ENCODE results near the gene RPAP3.

RPAP3 gene

DNA sequence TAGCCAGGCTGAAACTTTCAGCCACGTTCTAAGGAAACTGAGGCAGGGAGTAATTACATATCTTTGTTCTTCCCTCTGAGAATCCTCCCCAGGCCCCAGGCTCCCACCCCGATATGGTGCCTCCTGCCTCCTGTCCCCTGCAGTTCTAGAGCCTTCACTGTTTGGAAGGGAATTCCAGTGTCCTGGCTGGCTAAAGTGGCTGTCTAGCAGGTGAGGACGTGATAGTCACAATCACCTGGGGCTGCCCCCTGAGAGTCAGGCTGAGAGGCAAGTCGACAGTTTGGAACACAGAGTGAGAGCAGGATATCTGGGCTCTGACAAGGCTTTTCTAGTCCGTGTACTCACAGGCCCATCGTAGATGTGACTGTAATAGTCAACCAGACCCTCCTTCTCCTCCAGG, 6.3 kb upstream of the RPAP3 start:
- ATAC-seq (replicated peaks; ENCODE audit: extremely low read depth, poor library complexity, severe bottlenecking) (no peak), DNase-seq (ENCODE audit: low spot score in 2 of 2) (no peak)
- Mint-ChIP-seq H3K4me3 (no peak overlapping the region), H3K27ac (ENCODE audit: low read depth) (no peak overlapping the region), H3K9me3 (no peaks in the 10 kb centered on the region), H3K4me1 (peaks cover 30% of the 10 kb centered on the region), H3K36me3 (ENCODE audit: insufficient read depth) (no peaks in the 10 kb centered on the region), H3K27me3 (no peaks in the 10 kb centered on the region)

DNA sequence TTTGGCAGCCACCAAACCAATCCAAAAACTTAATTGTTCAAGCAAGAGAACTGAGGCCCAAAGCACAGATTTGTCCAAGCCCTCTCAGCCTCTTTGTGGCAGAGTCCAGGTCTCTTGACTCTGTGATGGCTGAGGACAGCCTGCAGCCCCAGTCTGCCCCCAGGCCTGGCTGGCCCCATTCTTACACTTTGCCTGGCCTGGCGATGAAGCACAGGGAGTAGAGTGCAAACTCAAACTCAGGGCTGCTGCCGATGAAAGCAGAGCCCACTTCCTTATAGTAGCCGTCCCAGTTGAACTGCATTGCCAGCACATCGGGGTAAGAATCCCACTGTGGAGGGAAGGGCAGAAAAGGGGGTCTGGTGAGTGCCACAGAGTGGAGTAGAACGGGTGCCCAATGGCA, 5.6 kb upstream of the RPAP3 start:
- Mint-ChIP-seq H3K27ac (ENCODE audit: low read depth) (no peak overlapping the region), H3K9me3 (no peaks in the 10 kb centered on the region), H3K27me3 (no peaks in the 10 kb centered on the region), H3K4me3 (no peak overlapping the region), H3K4me1 (peaks cover 34% of the 10 kb centered on the region), H3K36me3 (ENCODE audit: insufficient read depth) (peaks cover under 1% of the 10 kb centered on the region)
- DNase-seq (ENCODE audit: low spot score in 2 of 2): no peak
- ATAC-seq (replicated peaks; ENCODE audit: extremely low read depth, poor library complexity, severe bottlenecking): no peak

DNA sequence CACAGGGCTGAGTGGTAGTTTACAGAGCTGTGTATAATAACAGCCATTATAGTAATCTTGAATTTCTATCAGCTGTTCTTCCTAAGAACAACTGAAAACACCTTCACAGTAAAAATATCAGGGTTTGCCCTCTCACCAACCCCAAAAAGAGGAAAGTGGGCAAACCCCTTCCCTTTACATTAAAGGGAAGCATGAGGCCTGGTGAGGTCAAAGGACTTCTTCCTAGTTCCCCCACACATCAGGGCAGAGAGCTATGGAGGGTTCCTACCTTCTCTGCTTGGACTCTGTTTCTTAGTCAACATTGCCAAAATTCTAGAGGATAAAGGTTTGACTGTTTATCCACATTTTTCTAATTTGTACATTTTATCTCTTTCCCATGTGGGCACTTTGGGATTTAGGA, 4.4 kb upstream of the RPAP3 start:
- Mint-ChIP-seq H3K36me3 (ENCODE audit: insufficient read depth) (peaks cover 8% of the 10 kb centered on the region), H3K9me3 (no peaks in the 10 kb centered on the region)

DNA sequence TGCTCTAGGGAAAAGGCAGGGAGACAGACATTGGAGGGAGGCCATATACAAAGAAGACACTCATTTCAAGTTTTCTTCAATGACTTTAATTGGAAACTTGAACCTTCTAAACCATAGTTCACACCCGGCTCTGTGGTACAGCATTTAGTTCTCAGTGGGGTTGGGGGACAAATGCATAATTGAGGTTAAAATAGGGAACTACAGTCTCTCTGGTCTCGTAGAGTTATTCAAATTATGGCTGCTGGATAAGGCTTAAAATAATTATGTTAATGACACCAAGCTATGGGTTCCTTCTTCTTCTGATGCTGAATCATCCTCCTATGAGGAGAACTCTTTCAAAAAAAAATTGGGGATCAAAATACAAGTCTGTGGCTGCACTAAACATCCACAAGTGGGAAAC, 3.8 kb upstream of the RPAP3 start:
- H3K36me3 Mint-ChIP-seq (ENCODE audit: insufficient read depth): peaks cover 9% of the 10 kb centered on the region
- H3K27ac Mint-ChIP-seq (ENCODE audit: low read depth): peak overlapping the region; percentile 5
- no peaks in the 10 kb centered on the region for H3K9me3 Mint-ChIP-seq
- peaks cover 40% of the 10 kb centered on the region for H3K4me1 Mint-ChIP-seq
- DNase-seq (ENCODE audit: low spot score in 2 of 2) (no peak), ATAC-seq (replicated peaks; ENCODE audit: extremely low read depth, poor library complexity, severe bottlenecking) (no peak)
- H3K27me3 Mint-ChIP-seq: no peaks in the 10 kb centered on the region
- no peak overlapping the region for H3K4me3 Mint-ChIP-seq

More for the DNA sequence above, 4.4 kb upstream of the RPAP3 start:
- H3K4me3 Mint-ChIP-seq: no peak overlapping the region
- peaks cover 36% of the 10 kb centered on the region for H3K4me1 Mint-ChIP-seq
- H3K27ac Mint-ChIP-seq (ENCODE audit: low read depth): no peak overlapping the region
- no peaks in the 10 kb centered on the region for H3K27me3 Mint-ChIP-seq
- ATAC-seq (replicated peaks; ENCODE audit: extremely low read depth, poor library complexity, severe bottlenecking): no peak
- DNase-seq (ENCODE audit: low spot score in 2 of 2): no peak

DNA sequence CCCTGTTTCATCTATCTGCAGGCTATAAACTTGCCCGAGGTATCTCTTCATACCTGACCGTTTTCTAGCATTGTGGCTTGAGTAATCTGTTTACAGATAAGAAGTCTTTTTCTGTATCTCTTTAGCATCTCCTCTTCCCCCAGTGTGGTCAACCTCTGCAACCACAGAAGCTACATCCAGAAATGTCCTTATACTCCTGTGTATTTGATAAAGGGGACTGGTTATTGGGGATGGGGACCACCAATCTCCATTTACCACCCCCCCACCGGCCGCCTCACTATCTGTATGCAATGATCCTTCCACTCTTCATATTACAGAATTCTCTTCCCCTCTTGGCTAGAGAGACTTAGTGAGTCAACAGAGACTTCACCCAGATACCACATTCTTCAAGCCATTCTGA, 3.4 kb upstream of the RPAP3 start:
- no peak for DNase-seq (ENCODE audit: low spot score in 2 of 2)
- no peaks in the 10 kb centered on the region for H3K9me3 Mint-ChIP-seq
- H3K36me3 Mint-ChIP-seq (ENCODE audit: insufficient read depth): peaks cover 11% of the 10 kb centered on the region
- no peak for ATAC-seq (replicated peaks; ENCODE audit: extremely low read depth, poor library complexity, severe bottlenecking)
- peaks cover 42% of the 10 kb centered on the region for H3K4me1 Mint-ChIP-seq
- no peaks in the 10 kb centered on the region for H3K27me3 Mint-ChIP-seq
- H3K4me3 Mint-ChIP-seq: no peak overlapping the region
- peak overlapping the region; percentile 5 for H3K27ac Mint-ChIP-seq (ENCODE audit: low read depth)

- H3K4me1 Mint-ChIP-seq: peaks cover 52% of the 10 kb centered on the region
Measured at GRCh38 chr12:47707905-47708543, 2.2 kb upstream of the RPAP3 start.

GRCh38 chr12:47707355-47707754, 1.5 kb upstream of the RPAP3 start:
- peaks cover 52% of the 10 kb centered on the region for H3K4me1 Mint-ChIP-seq
- H3K27ac Mint-ChIP-seq (ENCODE audit: low read depth): peak overlapping the region; percentile 33
- peak overlapping the region; percentile 59 for H3K4me3 Mint-ChIP-seq
- H3K9me3 Mint-ChIP-seq: no peaks in the 10 kb centered on the region
- no peak for DNase-seq (ENCODE audit: low spot score in 2 of 2)
- no peak for ATAC-seq (replicated peaks; ENCODE audit: extremely low read depth, poor library complexity, severe bottlenecking)
- H3K36me3 Mint-ChIP-seq (ENCODE audit: insufficient read depth): peaks cover 12% of the 10 kb centered on the region
- H3K27me3 Mint-ChIP-seq: no peaks in the 10 kb centered on the region

More at GRCh38 chr12:47707905-47708543, 2.2 kb upstream of the RPAP3 start:
- ATAC-seq (replicated peaks; ENCODE audit: extremely low read depth, poor library complexity, severe bottlenecking) (no peak), DNase-seq (ENCODE audit: low spot score in 2 of 2) (no peak)
- peak overlapping the region; percentile 33 for H3K27ac Mint-ChIP-seq (ENCODE audit: low read depth)
- peak overlapping the region; percentile 59 for H3K4me3 Mint-ChIP-seq
- peaks cover 11% of the 10 kb centered on the region for H3K36me3 Mint-ChIP-seq (ENCODE audit: insufficient read depth)
- no peaks in the 10 kb centered on the region for H3K9me3 Mint-ChIP-seq
- no peaks in the 10 kb centered on the region for H3K27me3 Mint-ChIP-seq

GRCh38 chr12:47705229-47705565, 633 bp downstream of the RPAP3 start:
- Mint-ChIP-seq H3K4me1 (peaks cover 61% of the 10 kb centered on the region), H3K27me3 (no peaks in the 10 kb centered on the region), H3K27ac (ENCODE audit: low read depth) (peak overlapping the region; percentile 90), H3K4me3 (peak overlapping the region; percentile 95), H3K36me3 (ENCODE audit: insufficient read depth) (peaks cover 20% of the 10 kb centered on the region), H3K9me3 (no peaks in the 10 kb centered on the region)
- ATAC-seq (replicated peaks; ENCODE audit: extremely low read depth, poor library complexity, severe bottlenecking) (no peak), DNase-seq (ENCODE audit: low spot score in 2 of 2) (no peak)

GRCh38 chr12:47704719-47705118, 1.1 kb downstream of the RPAP3 start:
- Mint-ChIP-seq H3K9me3 (no peaks in the 10 kb centered on the region), H3K4me1 (peaks cover 65% of the 10 kb centered on the region), H3K27me3 (no peaks in the 10 kb centered on the region), H3K27ac (ENCODE audit: low read depth) (peak overlapping the region; percentile 90), H3K36me3 (ENCODE audit: insufficient read depth) (peaks cover 24% of the 10 kb centered on the region), H3K4me3 (peak overlapping the region; percentile 95)
- no peak for ATAC-seq (replicated peaks; ENCODE audit: extremely low read depth, poor library complexity, severe bottlenecking)
- DNase-seq (ENCODE audit: low spot score in 2 of 2): no peak

DNA sequence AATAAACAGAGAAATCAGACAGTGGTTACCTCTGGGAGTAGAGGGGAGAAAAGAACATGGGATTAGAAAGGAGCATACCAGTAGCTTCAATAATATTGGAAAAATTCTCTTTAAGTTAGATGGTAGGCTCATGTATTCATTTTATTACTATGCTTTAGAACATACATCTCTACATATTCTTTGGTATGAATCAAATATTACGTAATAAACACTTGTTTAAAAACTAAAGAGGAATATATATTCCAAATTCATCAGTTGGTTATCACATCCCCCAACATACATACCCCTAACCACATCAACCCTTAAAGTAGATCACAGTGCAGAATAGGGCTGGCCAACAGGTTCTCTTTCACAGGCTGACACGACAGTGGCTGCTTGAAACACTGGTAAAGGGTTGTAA, 5.6 kb downstream of the RPAP3 start:
- Mint-ChIP-seq H3K9me3 (no peaks in the 10 kb centered on the region), H3K27me3 (no peaks in the 10 kb centered on the region), H3K36me3 (ENCODE audit: insufficient read depth) (peaks cover 36% of the 10 kb centered on the region), H3K4me3 (no peak overlapping the region), H3K4me1 (peaks cover 30% of the 10 kb centered on the region), H3K27ac (ENCODE audit: low read depth) (no peak overlapping the region)
- DNase-seq (ENCODE audit: low spot score in 2 of 2) (no peak), ATAC-seq (replicated peaks; ENCODE audit: extremely low read depth, poor library complexity, severe bottlenecking) (no peak)

GRCh38 chr12:47698631-47699030, 7.2 kb downstream of the RPAP3 start:
- Mint-ChIP-seq H3K4me3 (no peak overlapping the region), H3K27me3 (no peaks in the 10 kb centered on the region), H3K4me1 (peaks cover 17% of the 10 kb centered on the region), H3K9me3 (no peaks in the 10 kb centered on the region), H3K27ac (ENCODE audit: low read depth) (no peak overlapping the region), H3K36me3 (ENCODE audit: insufficient read depth) (peaks cover 37% of the 10 kb centered on the region)
- no peak for DNase-seq (ENCODE audit: low spot score in 2 of 2)
- no peak for ATAC-seq (replicated peaks; ENCODE audit: extremely low read depth, poor library complexity, severe bottlenecking)

- H3K4me1 Mint-ChIP-seq: peaks cover 12% of the 10 kb centered on the region
- ATAC-seq (replicated peaks; ENCODE audit: extremely low read depth, poor library complexity, severe bottlenecking) (no peak), DNase-seq (ENCODE audit: low spot score in 2 of 2) (no peak)
- H3K27me3 Mint-ChIP-seq: no peaks in the 10 kb centered on the region
- no peak overlapping the region for H3K27ac Mint-ChIP-seq (ENCODE audit: low read depth)
- peaks cover 40% of the 10 kb centered on the region for H3K36me3 Mint-ChIP-seq (ENCODE audit: insufficient read depth)
- H3K4me3 Mint-ChIP-seq: no peak overlapping the region
- H3K9me3 Mint-ChIP-seq: no peaks in the 10 kb centered on the region
Measured at GRCh38 chr12:47698055-47698454, 7.8 kb downstream of the RPAP3 start.

- Mint-ChIP-seq H3K36me3 (ENCODE audit: insufficient read depth) (peaks cover 29% of the 10 kb centered on the region), H3K9me3 (no peaks in the 10 kb centered on the region), H3K4me1 (no peaks in the 10 kb centered on the region), H3K27ac (ENCODE audit: low read depth) (no peak overlapping the region), H3K27me3 (no peaks in the 10 kb centered on the region), H3K4me3 (no peak overlapping the region)
- ATAC-seq (replicated peaks; ENCODE audit: extremely low read depth, poor library complexity, severe bottlenecking) (no peak), DNase-seq (ENCODE audit: low spot score in 2 of 2) (no peak)
Measured at GRCh38 chr12:47689215-47689614, 16.6 kb downstream of the RPAP3 start.
